Measurements from ENCODE around the gene MON1A. TPM values are rescaled to one million over a fixed set of nuclear protein-coding genes. Genes with fewer than 3 reads are reported as not detected.

Gene MON1A
- total RNA-seq, 1 donor = 12.1 TPM

- H3K4me3 ChIP-seq (ENCODE audit: low read depth, low read length) = no peak overlapping the region
- no peak for TF ChIP-seq CTCF (IDR thresholded peaks at IDR 0.05; ENCODE audit: insufficient read depth, low read depth, low read length)
- DNase-seq (ENCODE audit: low read depth) = no peak
These were observed 60.6 kb downstream of the MON1A start for GRCh38 chr3:49868862-49869466.

- no peak for TF ChIP-seq CTCF (IDR thresholded peaks at IDR 0.05; ENCODE audit: insufficient read depth, low read depth, low read length)
- DNase-seq (ENCODE audit: low read depth) = peak; percentile 47
- no peak overlapping the region for H3K4me3 ChIP-seq (ENCODE audit: low read depth, low read length)
These were observed 61.7 kb downstream of the MON1A start for GRCh38 chr3:49867871-49868321.

- H3K4me3 ChIP-seq (ENCODE audit: low read depth, low read length) = no peak overlapping the region
- no peak for DNase-seq (ENCODE audit: low read depth)
- no peak for TF ChIP-seq CTCF (IDR thresholded peaks at IDR 0.05; ENCODE audit: insufficient read depth, low read depth, low read length)
These were observed 62.2 kb downstream of the MON1A start for GRCh38 chr3:49867400-49867799.

GRCh38 chr3:49865198-49865784, 64.3 kb downstream of the MON1A start:
- H3K4me3 ChIP-seq (ENCODE audit: low read depth, low read length) = no peak overlapping the region
- no peak for TF ChIP-seq CTCF (IDR thresholded peaks at IDR 0.05; ENCODE audit: insufficient read depth, low read depth, low read length)
- DNase-seq (ENCODE audit: low read depth) = no peak

- no peak for TF ChIP-seq CTCF (IDR thresholded peaks at IDR 0.05; ENCODE audit: insufficient read depth, low read depth, low read length)
- DNase-seq (ENCODE audit: low read depth) = no peak
- no peak overlapping the region for H3K4me3 ChIP-seq (ENCODE audit: low read depth, low read length)
These were observed 65.1 kb downstream of the MON1A start for GRCh38 chr3:49864505-49864904.

- DNase-seq (ENCODE audit: low read depth) = no peak
- no peak overlapping the region for H3K4me3 ChIP-seq (ENCODE audit: low read depth, low read length)
- no peak for TF ChIP-seq CTCF (IDR thresholded peaks at IDR 0.05; ENCODE audit: insufficient read depth, low read depth, low read length)
These were observed 69.9 kb downstream of the MON1A start for GRCh38 chr3:49859576-49860305.

Small RNAs within 50 kb of the gene (small RNA-seq; reads per million reads assigned to genes)
- gene RN7SL217P = not detected

Other genes starting within 250 kb of the MON1A start
- gene MST1, start 240.3 kb downstream of the MON1A start, total RNA-seq = 1.7 and 5.2 TPM in 2 replicates
- 25.8 and 31.5 TPM in 2 replicates for gene RNF123, start 240.3 kb downstream of the MON1A start, total RNA-seq
- 0.43 and 1.6 TPM in 2 replicates for gene AMIGO3, start 210.1 kb downstream of the MON1A start, total RNA-seq
- 30.2 and 31.6 TPM in 2 replicates for gene GMPPB, start 205.9 kb downstream of the MON1A start, total RNA-seq
- gene IP6K1, start 143.3 kb downstream of the MON1A start, total RNA-seq = 45.1 and 47.9 TPM in 2 replicates
- gene CDHR4, start 129.9 kb downstream of the MON1A start, total RNA-seq = not detected in 2 replicates
- gene INKA1, start 126.5 kb downstream of the MON1A start, total RNA-seq = 4.7 and 11.0 TPM in 2 replicates
- 44.0 and 48.0 TPM in 2 replicates for gene UBA7, start 115.9 kb downstream of the MON1A start, total RNA-seq
- 3.0 and 3.5 TPM in 2 replicates for gene TRAIP, start 73.2 kb downstream of the MON1A start, total RNA-seq
- gene CAMKV, start 59.9 kb downstream of the MON1A start, total RNA-seq = not detected in 2 replicates
- under 0.01 and 0.32 TPM in 2 replicates for gene MST1R, start 25.9 kb downstream of the MON1A start, total RNA-seq
- 52.2 and 61.7 TPM in 2 replicates for gene RBM6, start 10.3 kb upstream of the MON1A start, total RNA-seq
- 121 and 192 TPM in 2 replicates for gene RBM5, start 159.1 kb upstream of the MON1A start, total RNA-seq
- gene SEMA3F, start 225.5 kb upstream of the MON1A start, total RNA-seq = 0.32 and 0.86 TPM in 2 replicates